ENCODE data around the gene MRC1. TPM values are rescaled to one million over a fixed set of nuclear protein-coding genes. Genes with fewer than 3 reads are reported as not detected.
A peak's percentile ranks its signal among the peaks of the same experiment; 100 is the strongest.

Gene MRC1
- 0.10 and 0.17 TPM in 2 replicates for total RNA-seq

GRCh38 chr10:17808971-17809841 lies at the start of gene MRC1:
MRC1 (plus strand) TSS chr10:17809348; CDS start chr10:17809466, 118 bp downstream.
- no peak for DNase-seq (ENCODE audit: low read depth)

GRCh38 chr10:17764142-17764541 lies 45.0 kb upstream of the MRC1 start:
- DNase-seq (ENCODE audit: low read depth), result no peak

GRCh38 chr10:17765602-17766001 lies 43.5 kb upstream of the MRC1 start:
- no peak for DNase-seq (ENCODE audit: low read depth)

- DNase-seq (ENCODE audit: low read depth), result no peak
Observed at GRCh38 chr10:17766731-17767130, 42.4 kb upstream of the MRC1 start.

DNA sequence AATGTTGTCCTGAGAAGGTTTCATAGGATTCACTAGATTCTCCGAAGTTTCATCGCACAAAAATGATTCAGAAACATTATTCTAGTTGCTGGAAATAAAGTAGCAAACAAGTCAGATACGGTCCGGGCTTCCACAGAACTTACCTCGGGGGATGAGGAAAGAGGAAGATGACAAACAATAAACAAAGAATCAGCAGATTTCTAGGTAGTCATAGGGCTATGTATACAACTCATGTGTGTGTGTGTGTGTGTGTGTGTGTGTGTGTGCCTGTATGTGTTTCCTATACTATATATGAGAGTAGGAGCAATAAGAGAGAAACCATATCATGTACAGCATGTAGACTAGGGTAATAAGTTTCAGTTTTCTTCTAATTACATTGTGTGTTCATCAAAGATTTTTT lies 40.7 kb upstream of the MRC1 start:
- DNase-seq (ENCODE audit: low read depth), result no peak

GRCh38 chr10:17768957-17769356 lies 40.2 kb upstream of the MRC1 start:
- no peak for DNase-seq (ENCODE audit: low read depth)

GRCh38 chr10:17771017-17771416 lies 38.1 kb upstream of the MRC1 start:
- no peak for DNase-seq (ENCODE audit: low read depth)

- DNase-seq (ENCODE audit: low read depth), result no peak
Observed at GRCh38 chr10:17779784-17780183, 29.4 kb upstream of the MRC1 start.

- no peak for DNase-seq (ENCODE audit: low read depth)
Observed at GRCh38 chr10:17780727-17781126, 28.4 kb upstream of the MRC1 start.

DNA sequence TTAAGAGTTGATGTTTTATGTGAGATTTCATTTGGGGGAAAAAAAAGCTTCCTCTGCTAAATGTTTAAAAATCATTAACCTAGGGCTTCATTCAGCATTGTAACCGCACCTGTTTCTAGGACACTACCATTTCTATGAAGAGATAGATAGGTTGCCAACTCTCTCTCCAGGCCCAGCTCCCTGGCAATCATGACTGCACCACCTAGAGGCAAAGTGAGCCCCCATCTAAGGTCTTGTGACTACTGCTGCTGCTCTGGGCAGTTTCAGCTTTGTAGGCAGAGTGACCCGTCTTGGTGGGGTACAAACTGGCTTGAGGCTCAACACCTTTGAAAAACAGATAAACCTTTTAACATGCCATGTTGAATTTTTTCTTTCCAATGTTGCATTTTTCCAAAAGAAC lies 27.3 kb upstream of the MRC1 start:
- DNase-seq (ENCODE audit: low read depth), result no peak

GRCh38 chr10:17782921-17783665 lies 26.1 kb upstream of the MRC1 start:
- DNase-seq (ENCODE audit: low read depth), result peak; percentile 77

DNA sequence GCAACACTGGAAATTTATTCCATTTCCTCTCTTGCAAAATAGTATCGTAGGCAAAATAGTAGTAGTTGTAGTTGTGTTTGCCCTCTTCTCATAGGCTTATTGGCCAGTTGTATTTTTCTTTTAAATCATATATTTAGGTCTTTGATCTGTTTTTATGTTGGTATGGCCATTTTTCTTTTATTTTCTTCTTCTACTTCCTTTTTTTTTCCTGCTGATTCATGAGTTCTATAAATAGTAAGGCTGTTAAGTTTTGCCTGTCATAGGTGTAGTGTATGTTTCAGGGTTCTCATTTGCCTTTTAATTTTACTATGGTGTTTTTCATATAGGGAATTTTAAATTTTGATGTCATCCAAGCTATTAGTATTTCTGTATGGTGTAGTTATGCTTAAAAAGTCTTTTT lies 25.4 kb upstream of the MRC1 start:
- no peak for DNase-seq (ENCODE audit: low read depth)

DNA sequence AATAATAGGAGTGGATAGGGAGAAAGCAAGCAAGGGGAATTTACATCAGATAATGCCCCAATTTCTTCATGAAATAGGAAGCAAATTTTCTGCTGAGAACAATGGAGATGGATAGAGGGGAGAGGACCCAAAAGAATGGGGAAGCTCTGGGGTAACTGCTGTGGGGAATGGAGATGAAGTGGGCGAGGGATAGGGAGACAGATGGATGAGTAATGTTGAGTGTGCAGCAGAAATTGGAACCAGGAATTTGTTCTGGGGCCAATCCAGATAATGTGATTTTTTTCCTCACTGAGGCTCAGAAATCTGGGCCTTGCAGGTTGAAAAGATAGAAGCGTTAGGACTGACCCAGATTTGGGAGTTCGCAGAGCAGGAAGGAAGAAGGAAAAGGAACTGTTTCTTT lies 24.5 kb upstream of the MRC1 start:
- no peak for DNase-seq (ENCODE audit: low read depth)

- DNase-seq (ENCODE audit: low read depth), result peak; percentile 10
Observed at GRCh38 chr10:17785276-17785930, 23.7 kb upstream of the MRC1 start.

- DNase-seq (ENCODE audit: low read depth), result peak; percentile 98
Observed at GRCh38 chr10:17787087-17787961, 21.8 kb upstream of the MRC1 start.

DNA sequence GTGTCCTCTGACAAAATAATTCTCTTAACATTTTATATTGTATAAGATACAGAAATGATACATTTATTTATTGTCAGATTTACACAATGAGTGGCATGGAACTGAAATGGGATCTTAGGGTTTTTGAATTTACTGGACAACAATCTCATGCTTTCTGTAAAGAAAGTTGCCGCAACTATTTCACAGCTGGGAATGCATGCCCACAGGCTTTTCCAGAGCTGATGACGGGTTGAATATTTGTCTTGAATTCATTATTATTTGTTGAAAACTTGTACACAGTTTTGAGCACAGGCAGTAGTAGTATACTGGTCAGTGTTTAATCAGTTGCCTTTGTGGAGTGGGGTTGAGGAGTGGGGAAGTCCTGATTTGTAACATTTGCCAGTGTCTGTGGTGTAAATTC lies 20.5 kb upstream of the MRC1 start:
- peak; percentile 39 for DNase-seq (ENCODE audit: low read depth)

GRCh38 chr10:17789396-17789795 lies 19.8 kb upstream of the MRC1 start:
- DNase-seq (ENCODE audit: low read depth), result no peak

DNA sequence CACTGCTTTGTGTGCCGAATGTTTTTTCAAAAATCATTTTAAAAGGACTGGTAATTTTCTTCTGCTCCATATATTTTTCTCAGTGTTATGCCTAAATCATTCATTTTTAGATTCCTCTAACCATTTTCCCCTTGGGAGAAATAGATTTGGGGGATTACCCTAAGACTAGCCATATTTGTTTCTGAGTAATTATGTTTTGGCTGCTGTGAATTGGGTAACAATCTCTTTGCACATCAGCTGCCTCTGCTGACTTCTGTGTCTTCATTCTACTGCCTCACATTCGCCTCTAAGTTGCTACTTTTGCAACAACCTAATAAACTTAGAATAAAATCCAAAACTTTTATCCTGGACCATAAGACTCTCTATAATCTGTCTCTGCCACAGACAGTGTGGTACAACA lies 18.5 kb upstream of the MRC1 start:
- DNase-seq (ENCODE audit: low read depth), result no peak

DNA sequence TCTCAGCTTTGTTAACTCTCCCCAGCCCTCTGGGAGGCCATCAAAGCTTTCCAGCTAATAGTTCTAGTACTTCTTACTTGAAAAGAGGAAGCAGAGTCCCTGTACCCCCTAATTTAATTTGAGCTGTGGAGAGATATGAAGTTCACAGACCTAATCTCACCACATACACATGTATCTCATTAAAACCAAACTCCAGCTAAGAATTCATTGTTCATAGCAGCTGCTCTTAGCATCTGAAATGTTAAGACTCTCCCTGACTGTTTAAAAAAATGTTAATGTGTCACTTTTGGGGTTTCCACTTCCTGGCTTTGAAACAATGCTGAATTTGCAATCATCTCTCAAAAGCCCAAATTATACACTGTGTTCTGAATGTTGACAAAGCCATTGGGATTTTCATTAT lies 16.2 kb upstream of the MRC1 start:
- DNase-seq (ENCODE audit: low read depth), result no peak

GRCh38 chr10:17793823-17794644 lies 15.1 kb upstream of the MRC1 start:
- DNase-seq (ENCODE audit: low read depth), result no peak

DNA sequence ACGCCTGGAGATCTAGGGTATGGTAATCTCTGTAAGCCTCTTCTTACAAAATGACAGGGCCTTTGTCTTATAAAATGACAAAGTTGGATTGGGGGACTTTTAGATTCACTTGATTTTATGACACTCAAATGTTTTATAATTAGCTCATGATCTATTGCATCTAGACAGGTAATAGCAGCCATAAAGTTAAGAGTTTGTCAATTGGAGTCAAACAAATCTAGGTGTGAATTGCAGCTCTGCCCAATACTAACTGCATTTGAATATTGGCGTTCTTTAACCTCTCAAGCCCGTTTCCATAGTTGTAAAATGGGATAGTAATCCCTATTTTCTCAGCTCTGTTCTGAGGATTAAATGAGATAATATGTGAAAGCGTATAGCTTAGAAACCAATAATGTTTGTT lies 14.1 kb upstream of the MRC1 start:
- DNase-seq (ENCODE audit: low read depth), result no peak

All from renal cortical epithelial cell (primary cell).